GM19035 (cell line): Measurements from ENCODE around the gene PIN4.
"Not testable (repeated sequence)": the region's sequence is repeated elsewhere in the genome, so short reads cannot be mapped to it uniquely, and the experiment has no call there.

Experiments used
- ATAC-seq: cut with Tn5 transposase; IDR thresholded peaks from one replicate; pipeline ENCODE4 v1.9.1; 2021; ENCODE audit not compliant: unreplicated experiment

PIN4 gene

GRCh38 chrX:72201836-72202536 is 20.4 kb downstream of the PIN4 start:
- ATAC-seq: no peak

GRCh38 chrX:72202792-72203401 is 21.3 kb downstream of the PIN4 start:
- ATAC-seq: no peak

- ATAC-seq: no peak
Observed at GRCh38 chrX:72203421-72203820, 21.9 kb downstream of the PIN4 start.

GRCh38 chrX:72205706-72206105 is 24.1 kb downstream of the PIN4 start:
- ATAC-seq: no peak

GRCh38 chrX:72207366-72207765 is 25.8 kb downstream of the PIN4 start:
- no peak for ATAC-seq

GRCh38 chrX:72208126-72208800 is 26.7 kb downstream of the PIN4 start:
- no peak for ATAC-seq

- ATAC-seq: no peak
Observed at GRCh38 chrX:72216973-72217372, 35.4 kb downstream of the PIN4 start.

- not testable (repeated sequence) for ATAC-seq
Observed at GRCh38 chrX:72220375-72220774, 38.8 kb downstream of the PIN4 start.

GRCh38 chrX:72230290-72230689 is 48.7 kb downstream of the PIN4 start:
- ATAC-seq: no peak

GRCh38 chrX:72236841-72237240 is 55.3 kb downstream of the PIN4 start:
- ATAC-seq: no peak

- ATAC-seq: no peak
Observed at GRCh38 chrX:72238183-72238582, 56.6 kb downstream of the PIN4 start.

GRCh38 chrX:72238721-72239475 is 57.3 kb downstream of the PIN4 start, which contains the start of gene ERCC6L:
ERCC6L (minus strand) TSS chrX:72239027; CDS start chrX:72238911, 116 bp downstream.
- ATAC-seq: peak; percentile 97

- no peak for ATAC-seq
Observed at GRCh38 chrX:72240976-72241375, 59.4 kb downstream of the PIN4 start.

- ATAC-seq: no peak
Observed at GRCh38 chrX:72243472-72243871, 61.9 kb downstream of the PIN4 start.

- ATAC-seq: no peak
Observed at GRCh38 chrX:72245461-72246089, 64.0 kb downstream of the PIN4 start.

GRCh38 chrX:72247206-72247942 is 65.8 kb downstream of the PIN4 start:
- no peak for ATAC-seq
